ENCODE measurements around the gene OOSP2. TPM values are rescaled to one million over a fixed set of nuclear protein-coding genes. Genes with fewer than 3 reads are reported as not detected.
"Not testable (repeated sequence)": the region's sequence is repeated elsewhere in the genome, so short reads cannot be mapped to it uniquely, and the experiment has no call there.

Gene OOSP2
- total and polyA plus RNA-seq, 2 of the 13 experiments (the other 11 are each of a cell fraction or from before 2014, with no cell fraction given) = not detected

GRCh38 chr11:60065801-60066200 lies 25.6 kb downstream of the OOSP2 start (continued):
- TF ChIP-seq HNF1B (CRISPR knock-in tag; IDR thresholded peaks at IDR 0.05) = no peak
- TF ChIP-seq SP1 (IDR thresholded peaks at IDR 0.05) = no peak
- no peak for TF ChIP-seq SP1 (CRISPR knock-in tag; IDR thresholded peaks at IDR 0.05)
- TF ChIP-seq ZNF614 (CRISPR knock-in tag; IDR thresholded peaks at IDR 0.05; ENCODE audit: borderline replicate concordance) = no peak
- no peak for TF ChIP-seq NRL (CRISPR knock-in tag; IDR thresholded peaks at IDR 0.05; ENCODE audit: borderline replicate concordance)
- no peak for TF ChIP-seq ZNF572 (CRISPR knock-in tag; IDR thresholded peaks at IDR 0.05)

GRCh38 chr11:60069450-60069849 lies 29.2 kb downstream of the OOSP2 start:
- no peaks in the 10 kb centered on the region for H3K4me1 ChIP-seq (ENCODE audit: insufficient read depth, low read length)
- no peak for TF ChIP-seq PHF21A (CRISPR knock-in tag; IDR thresholded peaks at IDR 0.05)
- TF ChIP-seq ZNF563 (CRISPR knock-in tag; IDR thresholded peaks at IDR 0.05) = no peak
- no peak for TF ChIP-seq SNAPC5 (CRISPR knock-in tag; IDR thresholded peaks at IDR 0.05; ENCODE audit: borderline replicate concordance)
- no peak for TF ChIP-seq ZNF512 (CRISPR knock-in tag; IDR thresholded peaks at IDR 0.05)
- TF ChIP-seq MXD3 (CRISPR knock-in tag; IDR thresholded peaks at IDR 0.05) = no peak
- no peak for TF ChIP-seq FOXK2 (IDR thresholded peaks at IDR 0.05)
- H3K27me3 ChIP-seq (ENCODE audit: control insufficient read depth in 1 of 2, insufficient read depth in 2 of 2, low read length in 2 of 2) = no peaks in the 10 kb centered on the region
- no peak overlapping the region for H3K9ac ChIP-seq (ENCODE audit: insufficient read depth, low read depth, low read length)
- WGBS (ENCODE audit: low lambda C conversion rate) = 23% methylated on average over 2 of the region's 2 CpGs
- H3K4me2 ChIP-seq (ENCODE audit: low read depth, low read length) = no peak overlapping the region
- ATAC-seq = no peak
- H4K20me1 ChIP-seq (ENCODE audit: insufficient read depth, low read length) = no peaks in the 10 kb centered on the region
- intact Hi-C loops (cut with micrococcal nuclease; ENCODE audit: unreplicated experiment) = no loop called here
- POLR2A ChIA-PET = no interaction called here
- CTCF ChIA-PET (ENCODE audit: low intra/inter-chr PET ratio, low total read pairs) = no interaction called here
- H3K4me3 ChIP-seq (replicated peaks in 1 of 3; ENCODE audit: insufficient read depth in 1 of 3, low read depth in 2 of 3, low read length in 3 of 3) = no peak overlapping the region
- FAIRE-seq = no peak
- in situ Hi-C loops (cut with HindIII; ENCODE audit: extremely low pct_ligation_motif_present, low pct_unique_long_range_greater_than_20kb) = no loop called here
- no peaks in the 10 kb centered on the region for H3K9me3 ChIP-seq (ENCODE audit: low read length)
- no peak overlapping the region for H3K27ac ChIP-seq (ENCODE audit: extremely low read length, insufficient read depth, low read length)
- BruUV-seq (replicated peaks) = no TSS peak
- no peaks in the 10 kb centered on the region for H3K36me3 ChIP-seq (replicated peaks in 1 of 2; ENCODE audit: control insufficient read depth in 1 of 2, insufficient read depth in 2 of 2, low read length in 2 of 2)
- H3K79me2 ChIP-seq (ENCODE audit: insufficient read depth, low read length) = no peaks in the 10 kb centered on the region
- DNase-seq (ENCODE audit: low spot score) = no peak
- H2AFZ ChIP-seq (ENCODE audit: low read length) = no peak overlapping the region

GRCh38 chr11:60071644-60072043 lies 31.4 kb downstream of the OOSP2 start:
- 29% methylated on average over 6 of the region's 6 CpGs for WGBS (ENCODE audit: low lambda C conversion rate)
- POLR2A ChIA-PET; H3K27ac ChIP-seq (ENCODE audit: extremely low read length, insufficient read depth, low read length); DNase-seq (ENCODE audit: low spot score); ATAC-seq; H3K9me3 ChIP-seq (ENCODE audit: low read length); H3K36me3 ChIP-seq (replicated peaks in 1 of 2; ENCODE audit: control insufficient read depth in 1 of 2, insufficient read depth in 2 of 2, low read length in 2 of 2); H2AFZ ChIP-seq (ENCODE audit: low read length); H3K9ac ChIP-seq (ENCODE audit: insufficient read depth, low read depth, low read length); H4K20me1 ChIP-seq (ENCODE audit: insufficient read depth, low read length); H3K4me3 ChIP-seq (replicated peaks in 1 of 3; ENCODE audit: insufficient read depth in 1 of 3, low read depth in 2 of 3, low read length in 3 of 3); BruUV-seq (replicated peaks); CTCF ChIA-PET (ENCODE audit: low intra/inter-chr PET ratio, low total read pairs); H3K4me2 ChIP-seq (ENCODE audit: low read depth, low read length); FAIRE-seq; H3K27me3 ChIP-seq (ENCODE audit: control insufficient read depth in 1 of 2, insufficient read depth in 2 of 2, low read length in 2 of 2); H3K4me1 ChIP-seq (ENCODE audit: insufficient read depth, low read length); in situ Hi-C loops (cut with HindIII; ENCODE audit: extremely low pct_ligation_motif_present, low pct_unique_long_range_greater_than_20kb); intact Hi-C loops (cut with micrococcal nuclease; ENCODE audit: unreplicated experiment); H3K79me2 ChIP-seq (ENCODE audit: insufficient read depth, low read length): not testable (repeated sequence)

All from HepG2 (cell line).